Activated CD4-positive, alpha-beta T cell treated with anti-CD3 and anti-CD28 coated beads for 48 hours (primary cell): ENCODE results near the gene TNNC2.
"Not testable (repeated sequence)": the region's sequence is repeated elsewhere in the genome, so short reads cannot be mapped to it uniquely, and the experiment has no call there.

Experiments
- DNase-seq: peaks from one replicate; pipeline ENCODE4 v3.0.0-alpha.2; 2020

Gene TNNC2

DNA sequence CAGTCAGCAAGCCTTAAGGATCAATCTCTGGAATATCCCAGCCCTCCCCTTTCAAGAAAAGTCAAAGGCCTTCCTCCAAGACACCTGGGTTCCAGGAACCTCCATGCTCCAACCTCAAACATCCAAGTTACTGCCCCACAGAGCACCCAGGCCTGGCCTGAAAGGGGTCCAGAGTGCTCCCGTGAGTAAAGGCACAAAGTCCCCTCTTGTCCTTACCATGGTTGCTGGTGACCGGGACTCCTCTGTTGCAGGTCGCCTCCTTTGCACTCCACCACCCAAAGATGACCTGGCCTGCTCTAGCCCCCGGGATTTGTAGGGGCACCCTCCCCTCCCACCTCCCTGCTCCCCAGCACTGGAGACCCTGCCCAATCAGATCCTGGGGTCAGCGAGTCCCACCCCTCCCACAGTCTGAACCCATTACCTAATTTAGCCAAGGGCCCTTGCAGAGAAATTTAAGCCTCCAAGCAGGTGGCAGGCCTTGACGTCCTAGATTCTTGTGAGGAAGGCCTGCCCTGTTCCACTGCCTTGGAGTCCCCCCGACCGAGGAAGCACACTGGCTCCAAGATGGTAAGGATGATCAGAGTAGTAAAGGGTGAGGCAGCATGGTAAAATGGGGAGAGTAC, at the start of gene TNNC2:
TSS of gene TNNC2 (minus strand) at position 283 of the 623 bp plus-strand sequence. CDS start at position 219, 64 bp downstream.
- DNase-seq = no peak

DNA sequence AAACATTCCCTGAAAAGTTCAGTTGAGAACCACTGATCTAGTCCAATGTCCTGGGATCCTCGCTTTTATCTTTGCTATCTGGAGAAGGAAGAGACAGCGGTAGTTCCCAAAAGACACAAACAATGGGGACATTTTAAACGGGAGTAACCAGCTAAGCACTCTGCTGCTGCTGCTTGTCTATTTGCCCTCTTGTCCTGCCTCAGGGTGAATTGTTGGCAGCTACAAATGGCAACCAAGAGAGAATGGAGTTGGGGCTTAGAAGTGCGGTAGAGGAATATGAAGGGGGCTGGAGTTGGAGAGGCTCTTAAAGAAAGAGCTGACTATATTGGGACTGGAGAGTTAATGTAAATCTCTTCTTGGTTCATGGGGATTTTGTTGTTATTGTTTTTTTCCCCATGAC, 47.5 kb upstream of the TNNC2 start:
- no peak for DNase-seq

DNA sequence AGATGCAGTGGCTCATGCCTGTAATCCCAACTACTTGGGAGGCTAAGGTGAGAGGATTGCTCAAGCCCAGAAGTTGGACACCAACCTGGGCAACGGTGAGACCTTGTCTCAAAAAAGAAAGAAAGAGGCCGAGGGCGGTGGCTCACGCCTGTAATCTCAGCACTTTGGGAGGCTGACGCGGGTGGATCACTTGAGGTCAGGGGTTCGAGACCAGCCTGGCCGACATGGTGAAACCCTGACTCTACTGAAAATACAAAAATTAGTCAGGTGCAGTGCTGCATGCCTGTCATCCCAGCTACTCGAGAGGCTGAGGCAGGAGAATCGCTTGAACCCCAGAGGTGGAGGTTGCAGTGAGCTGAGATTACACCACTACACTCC, 47.0 kb upstream of the TNNC2 start:
- not testable (repeated sequence) for DNase-seq

DNA sequence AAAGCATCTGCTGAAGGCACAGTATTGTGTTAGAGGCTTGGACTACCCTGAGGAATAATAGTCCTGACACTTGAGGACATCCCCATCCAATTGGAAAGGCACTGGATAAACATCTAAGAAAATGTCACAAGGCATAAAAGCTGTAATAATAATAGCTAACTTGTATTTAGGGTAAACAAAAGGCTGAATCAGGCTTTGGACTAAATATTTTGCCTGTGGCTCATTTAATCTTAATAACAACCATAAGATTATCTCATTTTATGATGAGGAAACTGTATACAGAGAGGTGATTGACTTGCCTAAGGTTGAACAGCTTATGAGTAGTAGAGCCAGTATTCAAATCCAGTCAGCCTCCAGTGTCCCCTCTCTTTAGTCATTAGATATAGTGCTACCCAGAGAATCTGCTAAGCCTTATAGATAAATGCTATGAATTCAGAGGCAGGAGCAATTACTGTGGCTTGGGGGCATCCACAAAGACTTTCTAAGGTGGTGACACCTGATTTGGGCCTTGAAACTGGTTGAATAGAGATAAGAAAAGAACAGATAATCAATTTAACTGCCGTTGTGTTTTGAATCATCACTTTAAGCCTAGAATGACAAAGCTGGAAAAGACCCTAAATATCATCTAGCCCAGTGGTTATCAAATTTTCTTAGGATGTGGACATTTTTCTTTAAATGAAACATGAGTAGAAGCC, 46.4 kb upstream of the TNNC2 start:
- DNase-seq = no peak

DNA sequence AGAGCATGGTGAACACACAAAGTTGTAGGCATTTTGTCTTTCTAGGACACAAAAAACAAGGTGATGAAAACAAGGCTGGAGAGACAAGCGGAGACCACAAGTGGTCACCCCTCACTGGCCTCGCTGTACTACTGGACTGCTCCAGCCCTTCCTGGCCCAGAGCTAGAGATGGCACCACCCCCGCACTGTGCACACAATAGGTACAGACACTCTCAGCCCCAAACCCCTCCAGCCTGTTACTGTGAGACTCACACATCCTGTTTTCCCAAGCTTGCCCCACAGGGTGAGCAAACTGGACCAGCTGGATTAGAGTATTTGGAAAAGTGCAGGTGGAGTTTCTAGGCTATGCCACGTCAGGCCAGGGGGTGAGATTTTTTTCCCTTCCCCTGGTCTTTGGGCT, 45.5 kb upstream of the TNNC2 start:
- no peak for DNase-seq

DNA sequence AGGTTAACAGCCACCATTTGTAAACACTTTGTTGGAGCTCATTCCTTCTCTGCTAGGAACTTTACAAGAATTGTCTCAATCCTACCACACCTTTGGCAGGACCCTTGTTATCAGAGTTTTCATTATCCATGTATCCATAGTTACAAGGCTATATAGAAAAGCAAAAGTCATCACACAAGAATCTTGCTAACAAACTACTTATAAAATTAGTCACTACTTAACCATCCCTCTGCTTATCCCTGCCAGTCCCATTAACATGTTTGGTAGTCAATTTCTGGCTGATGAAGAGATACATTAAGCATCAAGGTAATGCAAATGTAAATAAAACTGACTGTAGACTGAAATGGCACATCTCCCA, 40.7 kb upstream of the TNNC2 start:
- DNase-seq = no peak

DNA sequence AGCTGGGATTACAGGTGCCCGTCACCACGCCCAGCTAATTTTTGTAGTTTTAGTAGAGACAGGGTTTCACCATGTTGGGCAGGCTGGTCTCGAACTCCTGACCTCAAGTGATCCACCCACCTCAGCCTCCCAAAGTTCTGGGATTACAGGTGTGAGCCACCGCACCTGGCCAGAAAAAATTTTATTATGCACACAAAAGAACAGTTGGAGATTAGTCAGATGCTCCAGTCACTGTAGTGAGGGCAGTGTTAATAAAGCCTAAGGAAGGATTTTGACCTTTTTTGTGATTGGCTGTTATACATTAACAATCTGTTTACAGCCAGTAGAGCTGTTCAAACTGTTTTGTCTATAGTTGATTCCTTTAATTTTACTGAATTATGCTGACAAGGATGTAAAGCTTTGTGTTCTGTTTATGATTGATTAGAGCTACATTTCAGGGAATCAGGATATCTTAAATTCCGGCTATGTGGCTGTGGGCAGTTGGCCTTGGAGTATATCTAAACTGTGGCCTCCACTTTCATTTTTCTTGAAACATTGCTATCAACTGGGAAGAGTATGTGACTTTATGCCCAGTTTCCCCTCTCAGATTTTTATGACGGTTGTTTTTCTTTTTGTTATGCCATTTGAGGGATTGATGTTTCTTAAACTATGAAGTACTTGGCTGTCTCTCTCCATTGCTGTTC, 40.2 kb upstream of the TNNC2 start:
- no peak for DNase-seq

DNA sequence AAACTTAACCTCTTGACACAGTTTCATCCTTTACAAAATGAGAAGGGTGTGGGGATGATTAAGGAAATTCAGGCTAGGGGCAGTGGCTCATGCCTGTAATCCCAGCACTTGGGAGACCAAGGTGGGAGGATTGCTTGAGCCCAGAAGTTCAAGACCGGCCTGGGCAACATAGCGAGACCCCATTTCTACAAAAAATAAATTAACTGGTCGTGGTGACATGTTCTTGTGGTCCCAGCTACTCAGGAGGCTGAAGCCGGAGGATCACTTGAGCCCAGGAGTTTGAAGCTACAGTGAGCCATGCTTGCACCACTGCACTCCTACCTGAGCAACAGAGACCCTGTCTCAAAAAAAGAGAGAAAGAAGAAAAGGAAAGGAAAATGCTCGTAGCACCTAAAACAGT, 39.3 kb upstream of the TNNC2 start:
- no peak for DNase-seq

DNA sequence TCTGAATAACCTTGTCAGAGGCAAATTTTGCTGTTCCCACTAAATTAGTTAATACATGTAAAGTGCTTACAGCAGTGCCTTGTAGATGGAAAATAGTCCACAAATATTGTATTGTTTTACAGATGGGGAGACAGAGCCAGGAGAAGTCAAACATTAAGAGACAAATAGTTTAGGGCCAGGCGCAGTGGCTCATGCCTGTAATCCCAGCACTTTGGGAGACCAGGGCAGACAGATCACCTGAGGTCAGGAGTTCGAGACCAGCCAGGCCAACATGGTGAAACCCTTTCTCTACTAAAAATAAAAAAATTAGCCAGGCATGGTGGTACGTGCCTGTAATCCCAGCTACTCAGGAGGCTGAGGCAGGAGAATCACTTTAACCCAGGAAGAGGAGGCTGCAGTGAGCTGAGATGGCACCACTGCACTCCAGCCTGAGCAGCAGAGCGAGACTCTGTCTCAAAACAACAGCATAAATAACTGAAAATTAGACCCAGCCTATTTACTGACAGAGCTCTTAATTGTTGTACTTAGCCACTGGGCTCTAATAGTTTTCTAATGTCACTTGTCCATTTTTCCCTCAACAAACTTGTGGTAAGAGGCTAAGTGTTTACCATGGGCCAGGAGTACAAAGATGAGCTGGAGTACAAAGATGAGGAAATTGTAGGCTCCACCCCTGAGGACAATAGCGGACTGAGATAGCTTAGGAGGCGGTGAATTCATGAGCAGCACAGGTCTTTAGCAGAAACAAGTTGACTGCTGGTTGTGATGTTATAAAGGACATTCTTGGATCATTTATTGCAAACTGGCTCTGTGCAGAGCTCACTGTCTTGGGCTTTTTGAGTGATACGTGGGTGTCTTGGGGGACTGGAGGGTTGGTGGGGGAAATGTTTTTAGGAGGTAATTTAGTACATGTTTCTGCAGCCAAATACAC, 36.7 kb upstream of the TNNC2 start:
- no peak for DNase-seq

DNA sequence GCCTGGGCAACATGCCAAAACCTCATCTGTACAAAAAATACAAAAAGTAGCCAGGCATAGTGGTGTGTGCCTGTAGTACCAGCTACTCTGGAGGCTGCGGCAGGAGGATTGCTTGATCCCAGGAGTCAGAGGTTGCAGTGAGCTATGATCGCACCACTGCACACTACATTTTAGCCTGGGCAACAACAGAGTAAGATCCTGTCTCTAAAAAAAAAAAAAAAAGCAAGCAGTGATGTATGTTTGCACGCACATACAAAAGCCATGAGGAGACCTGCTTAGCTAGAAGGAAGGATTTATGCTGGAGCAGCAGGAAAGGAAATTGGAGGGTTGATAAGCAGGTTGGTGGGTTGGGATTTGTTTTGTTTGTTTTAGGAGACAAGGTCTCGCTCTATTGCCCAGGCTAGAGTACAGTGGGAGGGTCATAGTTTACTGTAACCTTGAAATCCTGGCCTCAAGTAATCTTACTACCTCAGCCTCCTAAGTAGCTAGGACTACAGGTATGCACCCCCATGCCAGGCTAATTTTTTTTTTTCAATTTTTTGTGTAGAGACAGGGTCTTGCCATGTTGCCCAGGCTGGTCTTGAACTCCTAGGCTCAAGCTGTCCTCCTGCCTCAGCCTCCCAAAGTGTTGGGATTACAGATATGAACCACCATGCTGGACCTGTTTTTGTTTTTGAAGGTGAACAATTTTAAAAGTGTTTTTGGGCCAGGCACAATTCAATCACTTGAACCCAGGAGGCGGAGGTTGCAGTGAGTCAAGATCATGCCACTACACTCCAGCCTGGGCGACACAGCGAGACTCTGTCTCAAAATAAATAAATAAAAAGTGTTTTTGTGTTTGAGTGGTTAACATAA, 34.3 kb upstream of the TNNC2 start:
- DNase-seq = no peak

DNA sequence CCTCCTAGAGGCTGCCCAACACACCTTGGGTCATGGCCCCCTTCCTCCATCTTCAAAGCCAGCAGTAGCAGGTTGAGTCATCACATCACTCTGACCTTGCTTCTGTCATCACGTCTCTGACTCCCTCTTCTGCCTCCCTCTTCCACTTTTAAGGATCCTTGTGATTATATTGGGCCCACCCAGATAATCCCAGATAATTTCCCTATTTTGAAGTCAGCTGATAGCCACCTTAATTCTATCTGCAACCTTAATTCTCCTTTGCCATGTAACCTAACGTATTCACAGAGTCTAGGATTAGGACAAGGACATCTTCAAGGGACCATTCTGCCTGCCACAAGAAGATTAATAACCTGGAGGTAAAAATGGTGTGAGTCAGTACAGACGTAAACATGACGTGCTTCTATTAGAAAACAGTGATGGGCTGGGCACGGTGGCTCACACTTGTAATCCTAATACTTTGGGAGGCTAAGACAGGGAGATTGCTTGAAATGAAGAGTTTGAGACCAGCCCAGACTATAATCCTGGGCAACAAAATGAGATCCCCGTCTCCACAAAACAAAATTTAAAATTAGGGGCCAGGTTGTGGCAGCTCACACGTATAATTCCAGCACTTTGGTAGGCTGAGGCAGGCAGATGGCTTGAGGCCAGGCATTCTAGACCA, 33.6 kb upstream of the TNNC2 start:
- DNase-seq = no peak

DNA sequence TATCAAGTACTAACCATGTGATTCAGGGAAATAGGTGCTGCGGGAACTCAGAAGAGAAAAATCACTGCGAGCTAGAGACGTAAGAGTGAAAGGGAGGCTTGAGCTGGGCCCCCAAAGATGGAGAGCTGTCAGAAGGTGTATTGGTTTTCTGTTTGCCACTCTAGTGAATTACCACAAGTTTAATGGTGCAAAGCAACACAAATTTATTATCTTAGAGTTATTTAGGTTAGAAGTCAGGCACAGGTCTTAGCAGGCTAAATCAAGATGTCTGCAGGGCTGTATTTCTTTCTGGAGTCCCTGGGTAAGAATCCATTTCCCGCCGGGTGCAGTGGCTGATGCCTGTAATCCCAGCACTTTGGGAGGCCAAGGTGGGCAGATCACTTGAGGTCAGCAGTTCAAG, 32.8 kb upstream of the TNNC2 start:
- no peak for DNase-seq

DNA sequence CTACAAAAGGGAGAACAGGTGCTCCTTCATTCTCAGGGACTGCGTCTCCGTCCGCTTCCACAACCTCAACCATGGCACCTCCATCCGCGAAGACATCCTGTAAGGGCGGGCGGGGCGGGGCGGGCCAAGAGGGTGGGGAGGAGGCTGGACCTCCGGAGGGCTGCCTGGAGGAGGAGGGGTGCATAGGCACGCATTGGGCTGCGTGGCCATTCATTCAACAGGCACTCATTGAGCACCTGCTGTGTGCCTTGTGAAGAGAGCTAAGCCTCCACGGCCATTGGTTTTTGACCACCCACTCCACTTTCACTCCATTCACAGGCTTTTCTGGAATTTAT, 30.7 kb upstream of the TNNC2 start:
- DNase-seq = peak; percentile 65

DNA sequence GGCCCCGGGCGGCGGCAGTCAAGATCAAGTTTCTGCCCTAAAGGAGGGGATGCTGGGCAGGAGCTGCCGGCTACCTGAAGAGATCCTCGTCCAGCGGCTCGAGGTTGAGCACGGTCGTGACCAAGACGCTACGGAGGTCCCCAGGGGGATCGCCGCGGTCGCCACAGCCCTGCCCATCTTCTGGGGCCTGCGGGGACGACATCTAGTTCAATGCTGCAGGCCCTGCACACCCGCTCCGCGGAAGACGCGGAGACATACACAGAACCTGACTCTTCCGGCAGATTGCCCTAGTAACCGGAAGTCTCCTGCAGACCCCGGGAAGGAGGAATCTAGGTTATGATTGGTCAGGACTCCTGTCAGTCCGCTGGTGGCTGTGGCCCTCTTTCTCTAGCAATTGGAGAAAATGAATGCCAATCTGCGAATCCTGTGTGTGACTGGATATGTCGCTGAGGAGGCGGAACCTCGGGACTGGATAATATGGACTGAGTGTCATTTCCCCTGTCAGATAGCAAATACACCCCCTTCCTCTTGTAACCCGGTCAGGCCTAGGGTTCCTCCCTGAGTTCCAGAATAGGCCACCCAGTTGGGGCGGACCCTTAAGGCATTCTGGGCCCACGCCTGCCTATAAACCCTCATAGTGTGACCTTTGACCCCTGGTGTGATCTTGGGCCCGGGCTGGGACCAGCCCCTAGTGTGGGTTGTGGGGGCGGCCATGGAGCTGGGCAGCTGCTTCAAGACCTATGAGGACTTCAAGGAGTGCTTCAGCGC, 30.2 kb upstream of the TNNC2 start, which contains the start of the genes ACOT8 and ZSWIM3:
TSS of gene ACOT8 (minus strand) at position 279 of the 768 bp plus-strand sequence. CDS start at position 202, 77 bp downstream.
TSS of gene ZSWIM3 (plus strand) at position 501 of the 768 bp plus-strand sequence. CDS start at position 713, 212 bp downstream.
- peak; percentile 94 for DNase-seq

DNA sequence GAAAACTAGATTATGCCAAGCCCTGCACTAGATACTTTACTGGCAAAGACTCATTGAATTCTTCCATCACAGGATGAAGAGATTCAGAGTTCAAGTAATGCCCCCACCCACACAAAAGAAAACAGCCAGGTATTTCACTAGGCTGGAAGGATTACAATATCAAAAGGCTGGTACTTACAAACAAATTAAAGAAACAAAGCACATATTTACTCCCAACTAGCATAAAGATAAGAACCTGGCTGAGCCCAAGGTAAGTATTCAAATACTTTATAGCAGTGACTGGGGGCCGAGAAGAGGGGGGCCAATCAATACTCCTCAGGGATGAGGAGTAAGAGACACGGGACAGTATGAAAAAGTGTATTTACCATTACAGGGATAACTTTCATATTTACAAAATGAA, 26.4 kb upstream of the TNNC2 start:
- no peak for DNase-seq

DNA sequence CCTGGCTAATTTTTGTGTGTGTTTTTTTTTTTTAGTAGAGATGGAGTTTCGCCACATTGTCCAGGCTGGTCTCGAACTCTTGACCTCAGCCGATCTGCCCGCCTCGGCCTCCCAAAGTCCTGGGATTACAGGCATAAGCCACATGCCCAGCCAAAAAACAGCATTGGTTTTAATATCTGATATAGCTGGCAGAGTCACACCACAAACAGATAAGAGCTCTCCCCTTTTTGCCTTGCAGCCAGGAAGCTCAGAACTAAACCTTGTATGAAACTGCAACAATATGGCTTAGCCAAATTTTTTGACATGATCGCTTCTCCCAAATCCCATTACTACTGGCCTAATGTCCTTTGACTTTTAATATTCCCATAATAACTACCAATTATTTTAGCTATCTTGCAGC, 25.2 kb upstream of the TNNC2 start:
- DNase-seq = no peak

DNA sequence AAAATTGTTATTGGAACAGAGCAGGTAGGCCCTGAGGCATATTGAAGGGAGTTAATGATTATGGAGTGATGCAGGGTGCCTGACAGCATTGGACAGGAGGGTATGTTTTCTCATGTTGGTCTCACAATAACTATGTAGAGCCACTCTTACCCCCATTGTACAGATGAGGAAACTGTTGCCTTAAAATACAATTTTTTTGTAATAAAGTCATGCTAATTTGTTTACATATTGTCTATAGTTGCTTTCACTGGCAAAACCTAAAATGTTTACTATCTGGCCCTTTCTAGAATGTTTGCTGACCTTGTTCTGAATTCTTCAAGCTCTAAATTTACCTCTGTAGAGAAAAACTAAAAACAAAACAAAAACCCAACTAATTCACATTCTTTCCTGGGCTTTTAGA, 24.4 kb upstream of the TNNC2 start:
- no peak for DNase-seq

DNA sequence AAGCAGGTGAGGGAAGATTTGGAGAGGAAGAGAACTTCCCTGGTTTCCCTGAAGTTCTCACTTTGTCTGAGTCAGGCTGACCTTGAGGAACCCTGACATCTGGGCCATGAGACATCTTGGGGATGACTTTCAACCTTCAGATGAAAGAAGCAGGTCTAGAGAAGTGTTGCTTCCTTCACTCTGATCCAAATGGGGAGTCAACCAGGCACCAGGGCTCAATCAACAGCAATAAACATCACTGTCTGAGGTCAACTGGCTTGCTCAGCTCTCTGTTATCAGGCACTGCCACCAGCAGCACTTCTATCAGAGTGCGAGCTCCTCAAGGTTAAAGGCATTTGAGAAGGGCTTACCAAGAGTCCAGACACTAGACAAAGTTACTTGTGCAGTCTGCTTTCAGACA, 23.8 kb upstream of the TNNC2 start:
- no peak for DNase-seq

DNA sequence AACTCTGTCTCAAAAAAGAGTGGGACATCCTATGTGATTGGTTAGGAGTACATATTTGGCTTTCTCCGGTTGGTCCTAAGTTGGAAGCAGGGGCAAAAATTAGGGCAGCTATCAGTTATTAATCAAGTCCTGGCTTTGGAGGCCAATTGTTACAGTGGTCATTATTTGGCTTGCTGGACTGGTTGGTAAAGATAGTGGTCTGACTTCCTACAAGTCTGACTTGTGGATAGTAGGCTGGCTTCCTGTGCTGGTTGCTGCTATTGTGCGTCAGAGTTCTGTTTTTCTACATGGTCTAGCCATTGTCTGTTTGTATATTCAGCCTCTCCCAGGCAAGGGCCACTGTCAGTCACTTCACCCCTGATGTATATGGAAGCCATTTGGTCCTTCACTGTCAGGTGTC, 23.1 kb upstream of the TNNC2 start:
- no peak for DNase-seq

DNA sequence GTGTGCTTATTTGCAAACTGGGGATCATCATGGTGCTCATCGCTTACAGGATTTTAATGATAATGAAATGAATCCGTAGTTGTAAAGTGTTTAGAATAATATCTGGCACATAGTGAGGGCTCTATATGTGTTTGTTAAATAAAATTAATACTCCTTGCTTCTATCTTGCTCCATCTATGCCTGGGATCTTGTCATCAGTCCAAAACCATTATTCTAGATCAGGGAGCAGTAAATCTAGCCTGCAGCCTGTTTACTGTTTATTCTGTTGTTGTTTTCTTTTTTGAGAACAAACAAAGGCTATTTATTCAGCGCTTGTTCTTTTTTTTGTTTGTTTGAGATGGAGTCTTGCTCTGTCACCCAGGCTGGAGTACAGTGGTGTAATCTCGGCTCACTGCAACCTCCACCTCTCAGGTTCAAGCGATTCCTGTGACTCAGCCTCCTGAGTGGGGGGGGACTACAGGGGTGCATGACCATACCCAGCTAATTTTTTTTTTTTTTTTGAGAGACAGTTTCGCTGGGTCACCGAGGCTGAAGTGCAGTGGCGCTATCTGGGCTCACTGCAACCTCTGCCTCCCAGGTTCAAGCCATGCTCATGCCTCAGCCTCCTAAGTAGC, 22.0 kb upstream of the TNNC2 start:
- no peak for DNase-seq
